BLaER1 (cell line): Measurements from ENCODE around the gene RPL3.
A peak's percentile ranks its signal among the peaks of the same experiment; 100 is the strongest.

Source experiments
- H3K27ac ChIP-seq: shearing (Covaris generic); formaldehyde crosslinking; 2 replicates; pipeline ENCODE4 v1.8.1; 2022
- H3K27me3 ChIP-seq: shearing (Covaris generic); formaldehyde crosslinking; 2 replicates; pipeline ENCODE4 v1.8.1; 2022
- H3K36me3 ChIP-seq: shearing (Covaris generic); formaldehyde crosslinking; 2 replicates; pipeline ENCODE4 v1.8.1; 2022
- H3K4me1 ChIP-seq: shearing (Covaris generic); formaldehyde crosslinking; 2 replicates; pipeline ENCODE4 v1.8.1; 2022
- H3K4me2 ChIP-seq: shearing (Covaris generic); formaldehyde crosslinking; 2 replicates; pipeline ENCODE4 v1.8.1; 2022
- H3K4me3 ChIP-seq: shearing (Covaris generic); formaldehyde crosslinking; 2 replicates; pipeline ENCODE4 v1.8.1; 2022
- H3K9ac ChIP-seq: shearing (Covaris generic); formaldehyde crosslinking; 2 replicates; pipeline ENCODE4 v1.8.1; 2022
- H3K9me3 ChIP-seq: shearing (Covaris generic); formaldehyde crosslinking; 2 replicates; pipeline ENCODE4 v1.8.1; 2022
- H4K20me1 ChIP-seq: shearing (Covaris generic); formaldehyde crosslinking; 2 replicates; pipeline ENCODE4 v1.8.1; 2022
- Cebpa-rat ChIP-seq: shearing (Covaris generic); IDR thresholded peaks from 2 replicates; pipeline ENCODE4 v1.8.1; 2022

Gene RPL3

GRCh38 chr22:39311592-39312400 lies 7.6 kb downstream of the RPL3 start:
- TF ChIP-seq Cebpa-rat: no peak
- H3K4me3 ChIP-seq: no peak overlapping the region
- H3K27me3 ChIP-seq: no peaks in the 10 kb centered on the region
- peak overlapping the region; percentile 96 for H3K4me2 ChIP-seq
- H3K9ac ChIP-seq: 0 out of 2 replicates have a peak overlapping the region, but pooled peaks have one; percentile 29
- no peaks in the 10 kb centered on the region for H3K9me3 ChIP-seq
- H3K4me1 ChIP-seq: peaks cover 84% of the 10 kb centered on the region
- H4K20me1 ChIP-seq: peaks cover 90% of the 10 kb centered on the region
- peaks cover 99% of the 10 kb centered on the region for H3K36me3 ChIP-seq
- 0 out of 2 replicates have a peak overlapping the region, but pooled peaks have one; percentile 13 for H3K27ac ChIP-seq

GRCh38 chr22:39309881-39310714 lies 9.3 kb downstream of the RPL3 start:
- Histone ChIP-seq H3K4me3 (no peak overlapping the region), H3K4me1 (peaks cover 67% of the 10 kb centered on the region), H3K9ac (no peak overlapping the region), H3K9me3 (no peaks in the 10 kb centered on the region), H3K4me2 (peak overlapping the region; percentile 25), H4K20me1 (peaks cover 73% of the 10 kb centered on the region), H3K27me3 (no peaks in the 10 kb centered on the region), H3K27ac (no peak overlapping the region), H3K36me3 (peaks cover 90% of the 10 kb centered on the region)
- no peak for TF ChIP-seq Cebpa-rat

GRCh38 chr22:39309364-39309861 lies 10.0 kb downstream of the RPL3 start:
- TF ChIP-seq Cebpa-rat: no peak
- Histone ChIP-seq H3K27ac (no peak overlapping the region; the same call in 1 of the 2 replicates), H3K36me3 (peaks cover 83% of the 10 kb centered on the region), H3K4me2 (peak overlapping the region; percentile 25; the same call in 1 of the 2 replicates), H3K9ac (no peak overlapping the region), H3K9me3 (no peaks in the 10 kb centered on the region), H4K20me1 (peaks cover 66% of the 10 kb centered on the region), H3K4me1 (peaks cover 60% of the 10 kb centered on the region), H3K27me3 (no peaks in the 10 kb centered on the region), H3K4me3 (no peak overlapping the region)

GRCh38 chr22:39308614-39309363 lies 10.6 kb downstream of the RPL3 start:
- Histone ChIP-seq H3K36me3 (peaks cover 77% of the 10 kb centered on the region), H4K20me1 (peaks cover 60% of the 10 kb centered on the region), H3K9ac (no peak overlapping the region), H3K27me3 (no peaks in the 10 kb centered on the region), H3K27ac (no peak overlapping the region; the same call in 1 of the 2 replicates), H3K9me3 (no peaks in the 10 kb centered on the region), H3K4me1 (peaks cover 54% of the 10 kb centered on the region), H3K4me2 (no peak overlapping the region), H3K4me3 (no peak overlapping the region)
- TF ChIP-seq Cebpa-rat: no peak

GRCh38 chr22:39306456-39307361 lies 12.7 kb downstream of the RPL3 start:
- no peak overlapping the region for H3K27ac ChIP-seq
- TF ChIP-seq Cebpa-rat: no peak
- 0 out of 2 replicates have a peak, but pooled peaks cover 6% of the 10 kb centered on the region for H3K9me3 ChIP-seq
- H3K27me3 ChIP-seq: no peaks in the 10 kb centered on the region
- H3K36me3 ChIP-seq: peaks cover 56% of the 10 kb centered on the region
- no peak overlapping the region for H3K4me3 ChIP-seq
- H3K4me2 ChIP-seq: no peak overlapping the region
- H3K9ac ChIP-seq: no peak overlapping the region
- peaks cover 39% of the 10 kb centered on the region for H4K20me1 ChIP-seq
- peaks cover 33% of the 10 kb centered on the region for H3K4me1 ChIP-seq

- peaks cover 18% of the 10 kb centered on the region for H4K20me1 ChIP-seq
- peaks cover 31% of the 10 kb centered on the region for H3K36me3 ChIP-seq
- peaks cover 27% of the 10 kb centered on the region for H3K4me1 ChIP-seq
- 0 out of 2 replicates have a peak, but pooled peaks cover 6% of the 10 kb centered on the region for H3K9me3 ChIP-seq
- H3K4me3 ChIP-seq: no peak overlapping the region
- no peak overlapping the region for H3K4me2 ChIP-seq
- no peaks in the 10 kb centered on the region for H3K27me3 ChIP-seq
- no peak for TF ChIP-seq Cebpa-rat
- no peak overlapping the region for H3K27ac ChIP-seq
- H3K9ac ChIP-seq: no peak overlapping the region
These were observed 15.3 kb downstream of the RPL3 start for GRCh38 chr22:39303892-39304671.

GRCh38 chr22:39303358-39303757 lies 16.1 kb downstream of the RPL3 start:
- Histone ChIP-seq H4K20me1 (peaks cover 11% of the 10 kb centered on the region), H3K4me1 (peaks cover 21% of the 10 kb centered on the region), H3K9me3 (0 out of 2 replicates have a peak, but pooled peaks cover 6% of the 10 kb centered on the region), H3K36me3 (peaks cover 24% of the 10 kb centered on the region), H3K4me3 (no peak overlapping the region), H3K27me3 (no peaks in the 10 kb centered on the region), H3K9ac (no peak overlapping the region), H3K4me2 (no peak overlapping the region), H3K27ac (no peak overlapping the region)
- TF ChIP-seq Cebpa-rat: no peak

GRCh38 chr22:39302431-39302960 lies 16.9 kb downstream of the RPL3 start:
- H4K20me1 ChIP-seq: 0 out of 2 replicates have a peak, but pooled peaks cover 5% of the 10 kb centered on the region
- no peaks in the 10 kb centered on the region for H3K27me3 ChIP-seq
- H3K4me3 ChIP-seq: no peak overlapping the region
- no peak overlapping the region for H3K4me2 ChIP-seq
- 0 out of 2 replicates have a peak, but pooled peaks cover 6% of the 10 kb centered on the region for H3K9me3 ChIP-seq
- H3K9ac ChIP-seq: no peak overlapping the region
- no peak overlapping the region for H3K27ac ChIP-seq
- no peak for TF ChIP-seq Cebpa-rat
- H3K4me1 ChIP-seq: peaks cover 30% of the 10 kb centered on the region
- H3K36me3 ChIP-seq: peaks cover 15% of the 10 kb centered on the region
